Bronchus fibroblast of lung (primary cell): ENCODE results near the gene SEL1L. TPM values are rescaled to one million over a fixed set of nuclear protein-coding genes. Genes with fewer than 3 reads are reported as not detected.

ENCODE experiments used
- total RNA-seq: library from RNA; depleted of rRNA; stranded (reverse); fragments of >200 nt; gene quantifications from 2 replicates; pipeline ENCODE4 v1.2.3, GENCODE V29; 2015

The SEL1L gene
- 30.2 and 37.5 TPM in 2 replicates for total RNA-seq

GRCh38 chr14:81533536-81534343, at the start of gene SEL1L:
Gene SEL1L (minus strand): TSS chr14:81533853. CDS start chr14:81533744, 109 bp downstream.

Other genes starting within 250 kb of the SEL1L start
- 0.15 and 0.50 TPM in 2 replicates for gene STON2, start 133.5 kb downstream of the SEL1L start, total RNA-seq